ENCODE measurements around the gene RHOJ.
"Not testable (repeated sequence)": the region's sequence is repeated elsewhere in the genome, so short reads cannot be mapped to it uniquely, and the experiment has no call there.

RHOJ gene

GRCh38 chr14:63287666-63288483 is 83.6 kb downstream of the RHOJ start:
- no peak overlapping the region for H3K4me3 ChIP-seq (ENCODE audit: low read length)
- no peak for TF ChIP-seq ZNF274 (IDR thresholded peaks at IDR 0.05; ENCODE audit: low read depth, low read length)

DNA sequence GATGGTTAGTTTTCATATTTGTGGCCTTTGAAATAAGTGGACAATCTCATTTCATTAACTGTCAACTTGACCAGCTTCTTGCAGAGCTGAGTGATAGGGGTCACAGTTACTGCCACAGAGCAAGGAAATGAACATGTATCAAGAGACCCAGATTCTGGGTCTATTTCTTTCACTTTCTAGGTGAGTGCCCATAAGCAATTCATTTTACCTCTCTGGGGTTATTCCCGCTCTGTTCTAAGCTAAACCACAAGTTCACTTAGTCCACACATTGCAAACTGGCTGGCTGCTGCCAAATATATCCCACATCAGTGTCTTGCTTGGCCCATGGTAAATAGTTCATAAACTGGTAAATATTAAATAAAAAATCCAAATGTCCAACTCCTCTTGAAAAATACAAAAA is 84.6 kb downstream of the RHOJ start:
- no peak overlapping the region for H3K4me3 ChIP-seq (ENCODE audit: low read length)
- TF ChIP-seq ZNF274 (IDR thresholded peaks at IDR 0.05; ENCODE audit: low read depth, low read length): no peak

GRCh38 chr14:63290741-63291430 is 86.6 kb downstream of the RHOJ start:
- TF ChIP-seq ZNF274 (IDR thresholded peaks at IDR 0.05; ENCODE audit: low read depth, low read length): no peak
- H3K4me3 ChIP-seq (ENCODE audit: low read length): no peak overlapping the region

DNA sequence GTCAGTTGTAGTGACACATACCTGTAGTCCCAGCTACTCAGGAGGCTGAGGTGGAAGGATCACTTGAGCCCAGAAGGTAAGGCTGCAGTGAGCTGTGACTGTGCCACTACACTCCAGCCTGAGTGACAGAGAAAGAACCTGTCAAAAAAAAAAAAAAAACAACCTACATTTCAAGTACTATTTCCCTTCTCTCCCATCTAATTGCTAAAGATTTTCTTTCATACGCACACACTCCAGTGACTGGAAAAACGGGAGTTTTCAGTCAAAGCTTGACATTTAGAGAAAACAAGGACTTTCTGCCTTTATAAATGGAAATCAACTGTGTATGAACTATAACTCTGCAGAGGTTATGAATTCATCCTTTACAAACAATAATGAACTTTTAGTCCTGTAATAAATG is 88.6 kb downstream of the RHOJ start:
- H3K4me3 ChIP-seq (ENCODE audit: low read length): no peak overlapping the region
- TF ChIP-seq ZNF274 (IDR thresholded peaks at IDR 0.05; ENCODE audit: low read depth, low read length): no peak

GRCh38 chr14:63295231-63295685 is 91.0 kb downstream of the RHOJ start:
- no peak overlapping the region for H3K4me3 ChIP-seq (ENCODE audit: low read length)
- TF ChIP-seq ZNF274 (IDR thresholded peaks at IDR 0.05; ENCODE audit: low read depth, low read length): no peak

GRCh38 chr14:63296060-63296563 is 91.9 kb downstream of the RHOJ start:
- H3K4me3 ChIP-seq (ENCODE audit: low read length): no peak overlapping the region
- no peak for TF ChIP-seq ZNF274 (IDR thresholded peaks at IDR 0.05; ENCODE audit: low read depth, low read length)

- H3K4me3 ChIP-seq (ENCODE audit: low read length): no peak overlapping the region
- TF ChIP-seq ZNF274 (IDR thresholded peaks at IDR 0.05; ENCODE audit: low read depth, low read length): no peak
These were observed 93.3 kb downstream of the RHOJ start for GRCh38 chr14:63297372-63298063.

GRCh38 chr14:63299351-63300110 is 95.3 kb downstream of the RHOJ start:
- TF ChIP-seq ZNF274 (IDR thresholded peaks at IDR 0.05; ENCODE audit: low read depth, low read length): no peak
- H3K4me3 ChIP-seq (ENCODE audit: low read length): no peak overlapping the region

DNA sequence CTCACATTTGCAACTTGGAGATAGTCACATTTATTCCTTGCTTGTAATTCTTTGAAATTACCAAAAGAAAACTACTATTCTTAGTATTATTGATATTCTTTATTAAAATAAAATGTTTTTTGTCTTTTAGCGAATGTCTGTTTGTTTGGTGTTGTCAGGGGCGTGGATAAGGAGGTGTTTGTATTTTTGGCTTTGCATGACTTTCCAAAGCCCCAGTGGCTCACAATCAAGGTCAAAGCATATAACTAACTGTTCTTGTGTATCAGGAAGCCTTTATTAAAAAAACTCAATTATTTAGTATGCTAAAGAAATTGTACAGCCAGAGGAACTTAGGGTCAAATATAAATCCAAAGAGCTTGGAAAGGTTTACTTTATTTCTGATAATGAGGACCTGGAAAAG is 96.6 kb downstream of the RHOJ start:
- no peak overlapping the region for H3K4me3 ChIP-seq (ENCODE audit: low read length)
- TF ChIP-seq ZNF274 (IDR thresholded peaks at IDR 0.05; ENCODE audit: low read depth, low read length): no peak

DNA sequence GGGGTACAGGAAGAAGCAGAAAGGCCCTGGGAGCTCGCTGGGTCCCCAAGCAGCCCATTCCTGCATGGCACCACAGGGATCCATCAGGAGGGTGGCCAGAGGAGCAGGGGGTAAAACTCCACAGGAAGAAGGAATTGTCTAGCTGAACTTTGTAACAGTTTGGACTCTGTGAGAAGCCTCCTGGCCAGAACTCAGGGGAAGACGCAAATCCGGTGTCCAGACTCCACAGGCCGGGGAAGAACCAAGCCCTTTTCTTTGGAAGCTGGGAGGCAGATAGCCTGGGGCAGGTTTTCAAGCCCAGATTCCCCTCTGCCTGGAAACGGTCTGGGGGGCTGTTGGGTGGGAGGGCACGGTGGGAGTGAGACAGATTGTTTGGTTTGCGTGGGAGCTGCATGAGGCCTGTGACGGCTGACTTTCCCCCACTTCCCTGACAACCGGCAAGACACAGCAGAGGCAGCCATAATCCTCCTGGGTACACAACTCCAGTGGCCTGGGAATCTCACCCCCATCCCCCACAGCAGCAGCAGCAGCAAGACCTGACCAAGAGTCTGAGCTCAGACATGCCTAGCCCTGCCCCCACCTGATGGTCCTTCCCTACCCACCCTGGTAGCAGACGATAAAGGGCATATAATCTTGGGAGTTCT is 97.8 kb downstream of the RHOJ start:
- TF ChIP-seq ZNF274 (IDR thresholded peaks at IDR 0.05; ENCODE audit: low read depth, low read length): no peak
- H3K4me3 ChIP-seq (ENCODE audit: low read length): no peak overlapping the region

DNA sequence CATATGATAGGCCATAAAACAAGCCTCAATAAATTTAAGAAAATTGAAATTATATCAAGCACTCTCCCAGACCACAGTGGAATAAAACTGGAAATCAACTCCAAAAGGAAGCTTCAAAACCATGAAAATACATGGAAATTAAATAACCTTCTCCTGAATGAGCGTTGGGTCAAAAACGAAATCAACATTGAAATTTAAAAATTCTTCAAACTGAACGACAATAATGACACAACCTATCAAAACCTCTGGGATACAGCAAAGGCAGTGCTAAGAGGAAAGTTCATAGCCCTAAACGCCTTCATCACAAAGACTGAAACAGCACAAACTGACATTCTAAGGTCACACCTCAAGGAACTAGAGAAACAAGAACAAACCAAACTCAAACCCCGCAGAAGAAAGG is 100.2 kb downstream of the RHOJ start:
- H3K4me3 ChIP-seq (ENCODE audit: low read length): not testable (repeated sequence)

DNA sequence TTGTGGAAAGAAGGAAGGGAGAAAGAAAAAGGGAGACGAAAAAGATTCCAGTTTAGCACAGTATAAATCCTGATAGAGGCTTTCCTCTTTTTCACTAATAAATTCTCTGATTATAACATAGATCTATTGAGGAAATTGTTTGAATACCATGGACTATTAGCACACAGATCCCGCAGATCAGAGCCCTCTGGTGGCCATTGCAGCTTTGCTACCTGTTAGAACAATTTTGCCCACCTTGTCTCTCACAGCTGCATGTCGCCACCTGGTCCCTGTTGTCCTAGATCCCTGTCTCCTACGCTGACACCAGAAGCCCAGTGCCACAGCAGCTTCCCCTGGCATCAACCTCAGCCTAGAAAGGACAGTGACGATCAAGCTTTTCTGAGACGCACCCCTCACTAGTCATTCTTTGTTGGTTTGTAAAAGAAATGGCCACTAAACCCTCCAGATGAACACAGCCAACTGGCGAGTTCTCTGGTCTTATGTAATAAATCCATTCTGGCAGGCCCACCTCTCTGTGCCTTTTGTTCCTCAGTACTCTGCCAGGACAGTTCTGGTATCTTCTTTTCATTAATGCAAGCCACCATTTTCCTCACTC is 104.6 kb downstream of the RHOJ start:
- TF ChIP-seq ZNF274 (IDR thresholded peaks at IDR 0.05; ENCODE audit: low read depth, low read length): no peak
- no peak overlapping the region for H3K4me3 ChIP-seq (ENCODE audit: low read length)

GRCh38 chr14:63318835-63319234 is 114.6 kb downstream of the RHOJ start, which contains the start of gene GPHB5:
GPHB5 (minus strand) TSS chr14:63318935; CDS start chr14:63317849, 1,086 bp downstream.
- no peak within 1 kb of the TSS for H3K4me3 ChIP-seq (ENCODE audit: low read length)
- TF ChIP-seq ZNF274 (IDR thresholded peaks at IDR 0.05; ENCODE audit: low read depth, low read length): no peak
